Uterus (tissue), 2 donors: ENCODE measurements around the gene HUS1B.

Source experiments
- CTCF ChIP-seq, 4 experiments: fragments of 200-600 bp in 2 of 4; fragments of 450-650 bp in 2 of 4; sonication (generic) in 2 of 4; IDR thresholded peaks; one replicate each; pipeline ENCODE4 v1.5.1; 2016 to 2019; ENCODE audit warnings: antibody characterized with exemption in 4 of 4, mild to moderate bottlenecking in 2 of 4, moderate library complexity in 1 of 4
- POLR2A ChIP-seq, 2 donors: fragments of 450-650 bp; IDR thresholded peaks; one replicate each; pipeline ENCODE4 v1.6.1; 2016; ENCODE audit warnings: antibody characterized with exemption in 2 of 2, mild to moderate bottlenecking in 1 of 2, moderate library complexity in 1 of 2

DNA sequence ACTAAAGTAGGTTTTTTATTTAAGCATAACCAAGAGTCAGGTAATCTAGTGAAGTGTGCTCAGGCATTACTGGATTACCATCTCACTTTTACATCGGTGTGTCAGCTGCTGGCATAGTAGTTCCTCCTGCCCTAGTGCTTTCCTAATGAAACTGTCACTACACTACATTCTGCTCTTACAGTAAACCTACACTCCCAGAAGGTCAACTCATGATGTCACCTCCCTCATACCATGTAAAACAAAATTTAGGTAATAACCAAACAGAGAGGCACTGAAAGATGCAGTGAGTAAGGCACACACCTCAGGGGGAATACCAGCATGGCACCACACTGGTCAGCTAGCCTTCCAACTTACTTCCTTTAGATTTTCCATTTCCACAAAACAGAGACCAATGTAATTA lies 23.3 kb downstream of the HUS1B start:
- no peak for TF ChIP-seq CTCF (IDR thresholded peaks at IDR 0.05)
- no peak for TF ChIP-seq POLR2A (IDR thresholded peaks at IDR 0.05)
